Activated T-helper 9 cell treated with anti-CD3 and anti-CD28 coated beads, Interleukin-2, amount 50 U/mL, for 16 hours (primary cell): ENCODE measurements around the gene HBS1L.

Experiments used
- DNase-seq: peaks from one replicate; pipeline ENCODE4 v3.0.0-alpha.2; 2020; ENCODE audit warnings: low read depth

HBS1L gene

DNA sequence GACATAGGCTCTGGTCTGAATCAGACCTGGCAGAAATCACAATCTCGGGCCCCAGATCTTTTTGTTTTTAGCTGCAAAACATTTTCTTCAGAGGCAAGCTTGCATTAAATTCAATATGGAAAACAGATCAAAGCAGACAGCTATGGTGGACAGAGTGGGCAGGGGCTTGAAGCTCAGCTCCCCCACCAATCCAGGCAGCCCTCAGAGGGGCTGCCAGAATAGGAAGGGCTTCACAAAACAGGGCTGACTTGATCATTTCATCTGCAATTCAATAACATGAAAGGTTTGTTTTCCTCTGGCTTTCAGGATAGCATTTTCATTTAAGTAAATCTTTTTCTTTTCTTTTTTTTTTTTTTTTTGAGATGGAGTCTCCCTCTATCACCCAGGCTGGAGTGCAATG is 55.5 kb downstream of the HBS1L start:
- DNase-seq: no peak

DNA sequence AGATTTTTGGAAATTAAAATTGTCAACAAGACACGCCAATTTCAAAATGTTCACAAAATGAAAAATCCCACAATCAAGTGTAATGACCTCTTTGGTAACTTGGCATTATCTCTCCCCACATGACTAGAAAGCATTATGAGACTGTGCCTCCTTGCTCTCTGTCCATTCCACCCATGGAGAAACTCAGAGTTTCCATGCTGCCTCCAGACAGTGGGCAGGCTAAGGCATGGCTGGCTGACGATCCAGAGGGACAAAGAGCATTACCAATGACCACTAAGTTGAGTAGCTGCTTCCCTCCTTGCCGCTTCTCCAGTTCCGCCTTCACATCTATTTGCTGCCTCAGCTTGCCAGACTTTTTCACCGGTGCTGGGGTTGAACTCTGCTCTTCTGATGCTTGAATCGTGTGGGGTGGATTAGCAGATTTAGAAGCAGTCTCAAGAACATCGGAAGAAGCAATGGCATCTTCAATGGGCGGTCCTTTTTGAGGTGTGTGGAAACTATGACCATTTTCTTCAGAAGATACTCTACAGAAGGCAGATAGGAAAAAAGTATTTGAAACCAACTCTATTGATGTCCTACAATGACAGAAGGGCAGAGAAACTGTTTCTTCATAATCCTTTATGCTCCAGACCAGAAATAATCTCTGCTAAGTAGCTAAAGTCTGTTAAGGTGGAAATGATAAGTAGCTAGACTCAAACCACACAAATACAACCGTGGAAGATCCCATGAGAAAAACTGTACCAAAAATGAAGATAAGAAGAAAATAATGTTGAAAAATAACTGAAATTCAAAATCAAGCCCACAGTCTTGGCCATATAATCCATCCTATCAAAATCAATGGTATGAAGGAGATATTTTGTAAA is 57.3 kb downstream of the HBS1L start:
- DNase-seq: no peak

GRCh38 chr6:134995536-134995935 is 59.1 kb downstream of the HBS1L start:
- no peak for DNase-seq

GRCh38 chr6:134994431-134994830 is 60.2 kb downstream of the HBS1L start:
- DNase-seq: no peak

- no peak for DNase-seq
Observed at GRCh38 chr6:134992155-134992554, 62.5 kb downstream of the HBS1L start.

DNA sequence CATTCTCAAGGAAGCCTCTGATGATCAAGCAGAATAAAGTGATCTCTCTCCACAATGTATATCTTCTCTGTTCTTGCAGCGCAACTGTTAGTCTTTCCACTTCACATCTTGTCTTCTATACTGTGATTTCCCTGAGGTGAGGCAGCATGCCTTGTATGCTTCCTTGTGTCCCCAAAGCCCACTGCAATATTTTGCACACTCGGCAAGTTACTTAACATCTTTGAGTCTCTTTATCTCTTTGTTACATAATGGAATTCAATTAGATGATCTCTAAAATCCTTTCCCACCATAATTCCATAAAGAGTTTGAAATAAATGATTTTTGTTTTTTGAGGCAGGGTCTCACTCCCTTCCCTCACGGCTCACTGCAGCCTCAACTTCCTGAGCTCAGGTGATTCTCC is 64.4 kb downstream of the HBS1L start:
- DNase-seq: no peak

GRCh38 chr6:134984821-134985220 is 69.8 kb downstream of the HBS1L start:
- DNase-seq: no peak

DNA sequence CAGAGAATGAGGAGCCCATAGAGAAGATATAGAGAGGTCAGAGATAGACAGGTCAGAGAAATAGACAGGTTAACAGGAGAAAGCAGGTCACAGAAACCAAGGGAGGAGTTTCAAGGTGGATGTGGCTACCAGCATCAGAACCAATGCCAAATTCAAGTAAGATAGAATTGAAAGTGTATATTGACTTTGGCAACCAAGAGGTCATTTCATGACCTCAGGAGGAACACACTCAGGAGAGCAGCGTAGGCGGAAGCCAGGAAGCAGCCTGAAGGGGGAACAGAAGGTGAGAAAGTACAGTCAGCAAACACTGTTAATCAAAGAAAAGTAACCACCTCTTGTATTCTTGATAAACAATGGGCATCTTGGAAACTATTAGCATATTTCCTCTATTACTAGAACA is 70.8 kb downstream of the HBS1L start:
- DNase-seq: no peak

DNA sequence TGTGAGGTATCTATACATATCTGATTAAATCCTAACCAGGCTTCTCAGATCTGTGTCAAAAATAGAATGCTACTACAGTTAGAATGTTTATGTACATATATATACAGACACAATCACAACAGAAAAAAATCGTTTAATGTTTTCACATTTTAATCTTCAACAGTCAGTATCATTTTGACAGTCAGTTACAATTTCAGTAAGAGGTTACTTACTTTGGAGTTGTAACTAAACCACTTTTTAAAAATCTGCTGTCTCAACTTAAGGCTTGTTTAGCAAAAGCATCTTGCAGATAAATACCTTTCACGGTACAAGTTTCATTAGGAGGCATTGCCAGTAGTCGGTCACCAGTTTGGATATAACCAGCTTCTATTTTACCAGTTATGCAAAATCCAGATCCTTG is 72.5 kb downstream of the HBS1L start:
- no peak for DNase-seq

GRCh38 chr6:134980846-134981245 is 73.8 kb downstream of the HBS1L start:
- DNase-seq: no peak

DNA sequence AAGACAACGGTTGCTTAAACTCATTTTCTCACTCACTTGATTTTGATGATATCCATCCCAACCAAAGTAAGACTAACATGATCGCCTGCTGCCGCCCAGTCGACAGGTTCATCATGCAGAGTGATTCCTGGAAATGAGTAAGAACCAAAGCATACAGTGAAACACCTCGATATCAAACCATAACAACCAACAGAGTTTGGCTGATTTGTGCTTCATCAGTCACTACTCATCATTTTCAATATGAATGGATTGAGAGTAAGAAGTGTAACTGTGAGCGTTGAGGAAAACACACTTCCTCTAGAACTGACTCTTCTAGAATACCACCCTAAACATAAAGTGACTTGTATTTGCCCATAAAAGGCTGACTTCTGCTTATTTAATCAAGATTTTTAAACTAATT is 75.5 kb downstream of the HBS1L start:
- peak; percentile 33 for DNase-seq

- no peak for DNase-seq
Observed at GRCh38 chr6:134974370-134974769, 80.3 kb downstream of the HBS1L start.

DNA sequence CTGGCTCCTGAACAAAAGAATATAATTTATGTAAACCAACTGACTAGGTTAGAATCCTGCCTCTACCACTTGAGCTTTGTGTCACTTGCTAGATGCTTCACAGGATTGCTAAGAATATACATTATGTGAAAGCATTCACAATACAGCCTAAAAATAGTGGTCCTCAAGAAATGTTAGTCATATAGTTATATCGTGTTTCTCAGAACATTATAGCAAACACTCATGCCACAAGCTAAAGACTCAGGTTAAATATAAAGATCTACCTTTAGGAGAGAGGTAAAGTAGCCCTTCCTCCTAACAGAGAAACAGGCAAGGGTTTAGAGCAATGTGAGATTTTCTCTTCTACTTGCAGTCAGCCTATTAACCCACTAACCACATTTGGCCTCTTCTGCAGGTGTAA is 86.9 kb downstream of the HBS1L start:
- DNase-seq: no peak

- DNase-seq: no peak
Observed at GRCh38 chr6:134964451-134965203, 90.0 kb downstream of the HBS1L start.

DNA sequence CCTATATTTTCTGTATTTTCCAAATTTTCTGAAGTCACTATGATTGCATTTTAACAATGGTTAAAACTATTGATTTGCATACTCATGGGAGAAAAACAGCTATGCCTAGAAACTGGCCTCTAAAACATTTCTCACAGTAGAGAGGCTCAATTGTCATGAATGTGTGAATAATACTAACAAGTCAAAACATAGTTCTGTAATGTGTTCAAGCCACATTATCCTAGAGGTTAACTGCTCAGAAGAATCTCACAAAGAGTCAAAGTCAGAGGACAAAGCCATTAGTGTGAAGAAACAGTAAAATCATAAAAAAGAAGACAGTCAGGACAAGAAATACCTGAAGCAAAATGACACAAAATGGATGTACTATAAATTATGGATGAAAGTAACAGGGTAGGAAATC is 92.2 kb downstream of the HBS1L start:
- no peak for DNase-seq

- no peak for DNase-seq
Observed at GRCh38 chr6:134961366-134961765, 93.3 kb downstream of the HBS1L start.

DNA sequence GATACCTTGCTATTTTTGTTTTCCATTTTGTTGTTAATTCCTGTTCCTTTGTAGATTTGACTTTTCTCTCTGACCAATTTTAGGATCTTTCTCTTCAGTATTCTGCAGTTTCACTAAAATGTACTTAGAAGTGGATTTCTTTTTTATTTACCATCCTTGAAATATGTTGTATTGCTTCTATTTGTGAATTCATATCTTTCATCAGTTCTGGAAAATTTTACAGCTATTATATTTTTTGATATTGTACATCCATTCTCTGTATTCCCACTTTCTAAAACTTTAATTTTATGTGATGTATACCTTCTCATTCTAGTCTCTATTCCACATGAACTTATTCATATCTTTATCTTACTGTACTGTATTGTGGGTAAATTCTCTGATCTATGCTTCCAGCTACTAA is 95.0 kb downstream of the HBS1L start:
- DNase-seq: no peak

DNA sequence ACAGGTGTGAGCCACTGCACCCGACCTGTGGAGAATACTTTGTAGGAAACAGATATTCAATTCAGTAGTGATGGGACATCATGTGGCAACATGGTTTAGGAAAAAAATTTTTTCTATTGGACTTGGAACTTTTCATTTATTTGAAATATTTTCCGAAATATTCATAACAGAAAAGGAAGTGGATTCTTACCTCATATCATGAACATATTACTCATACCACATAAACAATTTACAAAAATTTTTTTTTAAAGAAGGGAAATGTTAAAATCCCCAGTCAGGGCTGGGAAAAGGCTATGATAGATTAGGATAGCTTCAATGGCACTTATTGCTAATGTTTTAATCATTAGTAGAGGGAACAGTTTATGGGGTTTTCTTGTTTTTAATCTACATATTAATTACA is 97.9 kb downstream of the HBS1L start:
- DNase-seq: no peak

DNA sequence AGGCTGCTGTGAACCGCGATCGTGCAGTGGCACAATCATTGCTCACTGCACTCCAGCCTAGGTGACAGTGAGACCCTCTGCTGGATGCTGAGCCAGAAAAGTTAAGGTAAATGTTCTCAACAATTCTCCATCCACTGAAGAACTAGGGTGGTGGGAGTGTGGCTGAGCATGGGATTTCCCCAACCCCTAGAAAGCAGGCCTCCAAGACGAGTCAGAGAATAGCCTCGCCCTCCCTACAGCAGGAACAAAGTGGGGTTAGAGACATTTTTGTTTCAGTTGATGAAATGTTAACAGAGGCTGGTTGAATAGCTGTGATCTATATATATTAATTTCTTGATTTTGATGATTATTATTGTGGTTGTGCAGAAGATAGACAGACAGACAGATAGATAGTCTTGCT is 98.6 kb downstream of the HBS1L start:
- DNase-seq: no peak

DNA sequence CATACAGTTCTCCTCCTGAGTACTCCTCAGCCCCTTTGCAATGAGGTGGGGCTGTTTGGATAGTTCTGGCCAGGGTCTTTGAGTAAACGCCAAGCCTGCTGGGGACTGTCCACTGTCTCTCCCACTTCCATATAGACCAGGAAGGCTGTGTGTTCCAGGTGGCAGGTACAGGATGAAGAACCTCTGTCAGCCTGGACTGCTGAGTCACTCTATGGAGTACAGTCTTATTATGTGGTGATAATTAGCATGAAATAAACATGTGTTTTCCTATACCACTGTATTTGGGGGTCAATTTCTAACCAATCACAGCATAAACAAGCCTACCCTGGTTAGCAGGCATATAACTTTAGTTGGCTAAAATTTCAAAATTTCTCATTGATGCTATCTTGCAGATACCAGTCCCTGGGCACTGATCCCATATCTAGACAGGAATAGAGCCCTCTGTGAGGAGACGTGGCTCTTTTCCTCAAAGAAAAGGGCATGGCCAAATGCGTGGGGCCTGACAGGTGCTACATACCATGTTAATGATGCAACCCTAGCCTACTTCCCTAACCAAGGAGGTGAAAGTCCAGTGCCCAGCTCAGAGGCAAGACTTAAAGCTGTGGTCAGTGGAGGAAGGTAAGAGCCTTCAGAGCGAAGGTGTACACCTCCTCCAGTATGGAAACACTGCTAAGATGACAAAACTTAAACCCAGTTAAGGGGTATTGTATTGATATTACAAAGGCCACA is 100.2 kb downstream of the HBS1L start:
- DNase-seq: no peak

DNA sequence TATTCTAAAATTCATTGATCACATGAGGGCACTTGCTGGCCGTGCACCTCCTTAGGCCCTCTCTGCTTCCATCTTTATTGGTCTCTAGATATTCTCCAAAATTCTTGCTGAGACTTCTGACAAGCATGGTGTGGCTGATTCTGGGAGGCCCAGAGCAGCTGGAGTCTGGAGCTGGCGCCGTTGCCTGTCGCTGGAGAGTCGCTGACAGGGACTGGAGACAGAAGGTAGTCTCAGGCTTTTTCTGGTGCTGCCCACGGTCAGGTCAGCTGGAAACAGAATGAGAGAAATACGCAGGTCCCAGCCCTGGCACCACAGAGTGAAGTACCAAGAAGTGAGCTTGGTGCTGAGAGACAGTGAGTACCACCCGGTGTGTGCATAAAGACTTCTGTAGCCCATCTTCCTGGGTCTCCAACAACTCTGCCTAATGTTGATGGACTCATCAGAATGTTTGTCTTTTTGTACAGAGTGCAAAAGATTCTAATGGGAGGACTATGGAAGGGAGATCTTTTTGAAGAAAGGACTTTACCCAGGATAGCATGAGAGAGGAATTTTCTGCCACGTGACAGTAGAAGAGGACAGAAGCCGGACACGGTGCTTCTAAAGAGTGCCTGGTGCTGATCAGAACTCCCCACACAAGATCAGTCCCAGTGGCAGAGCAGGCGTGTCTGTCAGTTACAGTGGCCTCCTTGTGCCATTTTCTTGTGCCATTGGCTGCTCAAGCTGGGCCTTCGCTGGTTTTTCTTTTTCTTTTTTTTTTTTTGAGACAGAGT is 102.9 kb downstream of the HBS1L start:
- DNase-seq: no peak

- DNase-seq: no peak
Observed at GRCh38 chr6:134950482-134950881, 104.1 kb downstream of the HBS1L start.
